C4-2B (cell line): ENCODE results near the gene PAH.

Experiments
- CTCF ChIP-seq: fragments of 450-650 bp; conservative IDR thresholded peaks from 2 replicates; pipeline ENCODE4 v1.5.1; 2017; ENCODE audit warnings: mild to moderate bottlenecking
- ZFX ChIP-seq: fragments of 450-650 bp; IDR thresholded peaks from 2 replicates; pipeline ENCODE4 v1.6.1; 2017

- TF ChIP-seq CTCF (no peak), ZFX (no peak)
Measured at GRCh38 chr12:102957339-102958050, 40.5 kb upstream of the PAH start, which contains the start of gene ASCL1.
